ENCODE data around the gene PAK2. TPM values are rescaled to one million over a fixed set of nuclear protein-coding genes. Genes with fewer than 3 reads are reported as not detected.

Gene PAK2
- total and polyA plus RNA-seq, 2 of the 4 experiments (the other 2 are of a cell fraction): 31.8 to 36.0 TPM

GRCh38 chr3:196740481-196741248 lies 1.0 kb downstream of the PAK2 start:
- CTCF ChIA-PET: no interaction called here
- in situ Hi-C loops (cut with MboI; ENCODE audit: low sequenced_read_pairs): no loop called here

More at GRCh38 chr3:196740481-196741248, 1.0 kb downstream of the PAK2 start:
- peak overlapping the region; percentile 50 to 76; a peak in 2 of 4 replicates for H4K8ac ChIP-seq (ENCODE audit: low read depth in 2 of 2, low read length in 2 of 2)
- H2AK5ac ChIP-seq (ENCODE audit: low read depth, low read length): peak overlapping the region; percentile 11; the same call in 1 of the 2 replicates
- H4K20me1 ChIP-seq (ENCODE audit: insufficient read depth, low read length): peaks cover 40% of the 10 kb centered on the region
- H2BK20ac ChIP-seq (ENCODE audit: low read depth, low read length): no peak overlapping the region
- H2BK5ac ChIP-seq (ENCODE audit: low read depth, low read length, poor library complexity, severe bottlenecking): peak overlapping the region; percentile 78
- dilution Hi-C loops (cut with HindIII; ENCODE audit: low sequenced_read_pairs, unreplicated experiment) (no loop called here), intact Hi-C loops (cut with micrococcal nuclease) (loop anchor here (5.0 kb wide), 3 partner anchors 37 to 202 kb away; partner anchors contain the start of gene NCBP2)
- peak overlapping the region; percentile 91 for H3K27ac ChIP-seq (ENCODE audit: insufficient read depth, low read length)
- H3K4ac ChIP-seq (ENCODE audit: low read depth, low read length): peak overlapping the region; percentile 86
- POLR2A ChIA-PET (ENCODE audit: unreplicated experiment): no interaction called here
- peak overlapping the region; percentile 97 for H3K23ac ChIP-seq (ENCODE audit: low read depth, low read length)
- no peaks in the 10 kb centered on the region for H3K27me3 ChIP-seq (ENCODE audit: control insufficient read depth, insufficient read depth, low read length)
- peak overlapping the region; percentile 95 for H3K14ac ChIP-seq (replicated peaks; ENCODE audit: low read depth, low read length)
- BruUV-seq (replicated peaks): TSS peak; percentile 63
- ATAC-seq (ENCODE audit: low read depth) (peak; percentile 4), DNase-seq (peak; percentile 56)
- H3K56ac ChIP-seq (ENCODE audit: extremely low read depth, insufficient read depth, low read length): peak overlapping the region; percentile 87
- H4K91ac ChIP-seq (ENCODE audit: insufficient read depth, low read depth, low read length): peak overlapping the region; percentile 72
- peak overlapping the region; percentile 94 for H3K18ac ChIP-seq (ENCODE audit: low read depth, low read length)
- H3K4me1 ChIP-seq (ENCODE audit: control insufficient read depth, insufficient read depth, low read length): peaks cover 1% of the 10 kb centered on the region; the same call in 1 of the 2 replicates
- peak overlapping the region; percentile 83 for H2AFZ ChIP-seq (replicated peaks; ENCODE audit: low read length, poor library complexity)
- no peaks in the 10 kb centered on the region for H3K9me1 ChIP-seq (ENCODE audit: insufficient read depth, low read length)
- peaks cover 0 to 20% of the 10 kb centered on the region in 2 experiments; a peak in 2 of 4 replicates for H3K79me1 ChIP-seq (ENCODE audit: low read depth in 1 of 2, low read length in 2 of 2)
- H4K5ac ChIP-seq (ENCODE audit: low read depth, low read length): peak overlapping the region; percentile 43
- peak overlapping the region; percentile 94 for H2AK9ac ChIP-seq (replicated peaks; ENCODE audit: low read depth, low read length, poor library complexity)
- TF ChIP-seq MAFK (IDR thresholded peaks at IDR 0.05; ENCODE audit: low read depth, low read length): no peak
- no peak for TF ChIP-seq MAZ (IDR thresholded peaks at IDR 0.05; ENCODE audit: borderline replicate concordance, low read depth, low read length)
- TF ChIP-seq BHLHE40 (IDR thresholded peaks at IDR 0.05; ENCODE audit: low read depth, low read length): peak; percentile 34; the same call in 1 of the 2 replicates
- H3K4me2 ChIP-seq (ENCODE audit: low read depth, low read length): peak overlapping the region; percentile 93
- H3K36me3 ChIP-seq (ENCODE audit: control insufficient read depth, insufficient read depth, low read length): no peaks in the 10 kb centered on the region
- H3K9ac ChIP-seq (ENCODE audit: low read depth, low read length): peak overlapping the region; percentile 97
- peak overlapping the region; percentile 86 for H3K4me3 ChIP-seq (ENCODE audit: insufficient read depth, low read depth, low read length)
- no peaks in the 10 kb centered on the region for H3K9me3 ChIP-seq (ENCODE audit: control insufficient read depth, insufficient read depth, low read length)
- 0% methylated on average over 4 of the region's 30 CpGs; no CpG with 5 or more reads in 1 of the 2 experiments for WGBS, 2 experiments (ENCODE audit: extremely low coverage in 2 of 2, insufficient read length in 1 of 2)
- no peak overlapping the region for H2BK15ac ChIP-seq (ENCODE audit: low read depth, low read length)
- peak overlapping the region; percentile 31 for H2BK120ac ChIP-seq (ENCODE audit: low read depth, low read length)
